AG04450 (cell line): ENCODE results near the gene SHROOM4. TPM values are rescaled to one million over a fixed set of nuclear protein-coding genes. Genes with fewer than 3 reads are reported as not detected.

Experiments
- CTCF ChIA-PET: fragments of 300-600, 350-600 bp; formaldehyde crosslinking; extraction: SDS; loops from one replicate; lab custom pipeline; 2022; ENCODE audit warnings: antibody characterized with exemption, inconsistent platforms; lab: Charles Lee
- POLR2A ChIA-PET: fragments of 350-600 bp; formaldehyde crosslinking; extraction: SDS; loops from one replicate; lab custom pipeline; 2021; ENCODE audit warnings: antibody characterized with exemption, inconsistent platforms; lab: Yijun Ruan, JAX
- DNase-seq: peaks from one replicate; pipeline ENCODE4 v3.0.0-alpha.2; 2011; ENCODE audit warnings: low read depth, low spot score
- H3K27ac ChIP-seq: one replicate; pipeline ENCODE4 v1.5.1; 2012; ENCODE audit warnings: low read depth, low read length, control low read depth
- H3K27me3 ChIP-seq: one replicate; pipeline ENCODE4 v1.6.0; 2012; ENCODE audit warnings: low read length; ENCODE audit not compliant: control insufficient read depth, insufficient read depth
- H3K4me3 ChIP-seq: 2 replicates; pipeline ENCODE4 v1.5.1; 2011; ENCODE audit warnings: mild to moderate bottlenecking, low read depth, low read length, control low read depth
- H3K9me3 ChIP-seq: 2 replicates; pipeline ENCODE4 v1.5.1; 2012; ENCODE audit warnings: low read length; ENCODE audit not compliant: control insufficient read depth, insufficient read depth
- polyA plus RNA-seq: library from polyadenylated mRNA; depleted of rRNA; stranded (reverse); fragments of >200 nt; gene quantifications from 2 replicates; pipeline ENCODE4 v1.2.3, GENCODE V29; 2011
- TF ChIP-seq, protein P1 (sequence below): IDR thresholded peaks from 2 replicates; pipeline ENCODE4 v1.5.1; 2011; ENCODE audit warnings: low read depth, low read length, control low read depth, inconsistent platforms

SHROOM4 gene
- polyA plus RNA-seq, 1 experiment: 1.0 TPM

DNA sequence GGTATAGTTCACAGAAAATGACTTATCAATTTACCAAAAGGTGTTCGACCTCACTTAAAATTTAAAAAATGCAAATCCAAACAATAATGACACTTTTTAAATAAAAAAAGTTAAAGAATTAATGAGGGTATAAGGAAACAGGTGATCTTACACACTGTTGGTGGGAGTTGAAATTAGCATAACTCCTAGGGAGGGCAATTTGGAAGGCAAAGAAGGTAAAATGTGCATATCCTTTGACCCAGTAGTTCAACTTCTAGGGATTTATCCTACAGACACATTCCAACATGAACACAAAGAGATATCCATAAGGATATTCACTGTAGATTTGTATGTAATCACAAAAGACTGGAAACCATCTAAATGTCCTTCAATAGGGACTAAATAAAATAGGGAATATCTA, 199.5 kb downstream of the SHROOM4 start:
- no peaks in the 10 kb centered on the region for H3K27me3 ChIP-seq
- H3K9me3 ChIP-seq: no peaks in the 10 kb centered on the region
- H3K27ac ChIP-seq: no peak overlapping the region
- ChIA-PET CTCF (no interaction called here), POLR2A (no interaction called here)
- H3K4me3 ChIP-seq: no peak overlapping the region
- no peak for DNase-seq
- TF ChIP-seq, protein P1, sequence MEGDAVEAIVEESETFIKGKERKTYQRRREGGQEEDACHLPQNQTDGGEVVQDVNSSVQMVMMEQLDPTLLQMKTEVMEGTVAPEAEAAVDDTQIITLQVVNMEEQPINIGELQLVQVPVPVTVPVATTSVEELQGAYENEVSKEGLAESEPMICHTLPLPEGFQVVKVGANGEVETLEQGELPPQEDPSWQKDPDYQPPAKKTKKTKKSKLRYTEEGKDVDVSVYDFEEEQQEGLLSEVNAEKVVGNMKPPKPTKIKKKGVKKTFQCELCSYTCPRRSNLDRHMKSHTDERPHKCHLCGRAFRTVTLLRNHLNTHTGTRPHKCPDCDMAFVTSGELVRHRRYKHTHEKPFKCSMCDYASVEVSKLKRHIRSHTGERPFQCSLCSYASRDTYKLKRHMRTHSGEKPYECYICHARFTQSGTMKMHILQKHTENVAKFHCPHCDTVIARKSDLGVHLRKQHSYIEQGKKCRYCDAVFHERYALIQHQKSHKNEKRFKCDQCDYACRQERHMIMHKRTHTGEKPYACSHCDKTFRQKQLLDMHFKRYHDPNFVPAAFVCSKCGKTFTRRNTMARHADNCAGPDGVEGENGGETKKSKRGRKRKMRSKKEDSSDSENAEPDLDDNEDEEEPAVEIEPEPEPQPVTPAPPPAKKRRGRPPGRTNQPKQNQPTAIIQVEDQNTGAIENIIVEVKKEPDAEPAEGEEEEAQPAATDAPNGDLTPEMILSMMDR: no peak

DNA sequence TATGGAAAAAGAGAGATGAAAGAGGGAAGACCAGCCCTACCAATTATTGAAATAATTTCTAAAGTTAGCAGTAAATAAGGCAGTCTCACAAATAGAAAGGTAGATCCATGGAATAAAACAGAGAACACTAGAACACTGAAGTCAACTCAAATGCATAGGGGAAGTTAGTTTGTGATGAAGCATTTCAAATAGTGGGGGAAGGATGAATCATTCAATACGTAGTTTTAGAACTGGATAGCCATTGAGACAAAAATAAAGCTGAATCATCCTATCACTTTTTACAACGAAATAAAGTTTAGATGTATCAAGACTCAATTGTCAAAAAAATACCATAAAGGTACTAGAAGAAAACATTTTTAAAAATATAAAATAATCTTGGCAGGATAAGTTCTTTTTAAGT, 200.1 kb downstream of the SHROOM4 start:
- DNase-seq: no peak
- CTCF ChIA-PET: no interaction called here

DNA sequence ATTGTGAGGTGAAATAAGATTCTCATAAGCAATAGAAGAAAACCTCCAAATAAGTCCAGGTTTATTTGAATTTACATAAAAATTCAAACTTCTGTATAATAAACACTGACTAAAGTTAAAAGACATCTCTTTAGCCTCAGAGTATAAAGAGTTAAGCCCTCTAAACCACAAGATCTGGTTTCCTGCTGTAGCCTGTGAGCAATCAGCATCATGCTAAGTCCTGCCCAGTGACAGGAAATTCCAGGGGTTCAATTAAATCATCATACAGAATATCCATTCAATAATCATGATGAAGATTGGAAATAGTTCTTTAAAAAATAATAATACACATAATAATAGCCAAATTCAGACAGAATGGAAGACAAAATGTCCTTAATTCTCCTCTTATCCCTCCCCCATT, 204.2 kb downstream of the SHROOM4 start:
- Histone ChIP-seq H3K27me3 (no peaks in the 10 kb centered on the region), H3K4me3 (no peak overlapping the region), H3K9me3 (no peaks in the 10 kb centered on the region), H3K27ac (no peak overlapping the region)
- peak; percentile 1 for DNase-seq
- POLR2A ChIA-PET: no interaction called here
- CTCF ChIA-PET: no interaction called here
- TF ChIP-seq, protein P1: no peak

More for the DNA sequence above, 200.1 kb downstream of the SHROOM4 start:
- H3K9me3 ChIP-seq: no peaks in the 10 kb centered on the region
- TF ChIP-seq, protein P1: no peak
- POLR2A ChIA-PET: no interaction called here
- no peak overlapping the region for H3K27ac ChIP-seq
- H3K27me3 ChIP-seq: no peaks in the 10 kb centered on the region
- H3K4me3 ChIP-seq: no peak overlapping the region

DNA sequence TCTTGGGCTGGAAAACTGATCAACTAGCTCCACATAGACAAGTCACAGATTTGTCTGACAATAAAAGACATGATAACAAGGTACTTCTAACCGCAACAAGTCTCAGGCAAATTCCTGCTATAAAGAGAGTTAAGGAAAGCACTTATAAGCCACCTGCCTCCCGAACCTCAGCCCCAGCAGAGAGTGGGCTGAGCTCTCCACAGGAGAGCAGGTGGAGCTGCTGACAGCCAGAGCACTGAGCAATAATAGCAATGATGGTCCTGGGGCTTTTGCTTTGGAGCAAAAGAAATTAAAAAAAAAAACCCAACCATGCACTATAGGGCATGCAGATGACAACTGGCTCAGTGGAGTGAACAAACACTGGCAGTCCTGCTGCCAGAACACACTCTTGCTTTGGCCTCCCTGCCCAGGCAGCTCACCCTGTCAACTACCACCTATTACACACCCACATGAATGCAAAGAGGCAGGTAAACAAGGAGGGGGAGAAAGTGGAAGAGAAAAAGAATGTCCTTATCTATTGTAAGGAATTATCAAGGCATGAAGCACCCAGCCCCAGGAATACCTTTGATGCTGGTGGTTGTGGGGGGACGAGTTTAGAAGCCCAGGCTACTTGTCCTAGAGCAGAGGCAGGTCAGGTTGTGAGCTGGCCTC, 207.6 kb downstream of the SHROOM4 start:
- POLR2A ChIA-PET: no interaction called here
- CTCF ChIA-PET: no interaction called here

DNA sequence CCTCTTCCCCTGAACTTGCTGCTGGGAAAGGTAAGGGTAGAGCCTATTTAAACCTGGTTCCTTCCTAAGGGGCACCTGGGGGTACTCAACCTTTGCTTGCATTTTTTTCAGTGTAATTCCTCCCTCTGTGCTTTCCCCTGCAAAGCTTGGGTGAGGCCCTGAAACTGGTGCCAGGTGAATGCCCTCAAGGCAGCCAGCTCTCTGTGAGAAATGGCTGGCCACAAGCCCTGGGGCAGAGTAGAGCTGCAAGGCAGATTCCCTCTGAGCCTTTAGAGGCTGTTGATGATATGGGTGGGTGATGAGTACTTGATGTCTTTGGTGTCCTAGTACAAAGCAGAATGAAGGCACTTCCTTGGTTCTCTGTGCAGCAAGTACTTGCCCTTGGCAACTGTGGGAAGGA, 217.9 kb downstream of the SHROOM4 start:
- H3K9me3 ChIP-seq: no peaks in the 10 kb centered on the region
- TF ChIP-seq, protein P1: no peak
- ChIA-PET CTCF (no interaction called here), POLR2A (no interaction called here)
- no peak overlapping the region for H3K27ac ChIP-seq
- no peaks in the 10 kb centered on the region for H3K27me3 ChIP-seq
- no peak for DNase-seq
- H3K4me3 ChIP-seq: no peak overlapping the region

More for the DNA sequence above, 207.6 kb downstream of the SHROOM4 start:
- DNase-seq: no peak
- no peaks in the 10 kb centered on the region for H3K27me3 ChIP-seq
- no peak overlapping the region for H3K27ac ChIP-seq
- no peak overlapping the region for H3K4me3 ChIP-seq
- TF ChIP-seq, protein P1: no peak
- H3K9me3 ChIP-seq: no peaks in the 10 kb centered on the region
